RWPE1 (cell line): Measurements from ENCODE around the gene TSKU.

Experiments used
- CTCF ChIA-PET: fragments of 350-600 bp; sonication (Branson Sonifier 250); formaldehyde crosslinking; extraction: SDS; loops from one replicate; lab custom pipeline; 2021; lab: Yijun Ruan, JAX
- POLR2A ChIA-PET: fragments of 400-600 bp; formaldehyde crosslinking; extraction: SDS; loops from one replicate; lab custom pipeline; 2020; ENCODE audit warnings: antibody characterized with exemption; ENCODE audit not compliant: low non-redundant PET; lab: Yijun Ruan, JAX
- DNase-seq: peaks from one replicate; pipeline ENCODE4 v3.0.0; 2012; ENCODE audit warnings: low spot score
- H3K27ac ChIP-seq: fragments of 450-650 bp; 2 replicates; pipeline ENCODE4 v1.5.1; 2017
- CTCF ChIP-seq: fragments of 450-650 bp; conservative IDR thresholded peaks from 2 replicates; pipeline ENCODE4 v1.5.1; 2017; ENCODE audit warnings: low read depth, mild to moderate bottlenecking

Gene TSKU

GRCh38 chr11:76781046-76781801 lies 1.9 kb upstream of the TSKU start:
- CTCF ChIA-PET, result interaction anchor here (0.6 to 0.8 kb wide), 2 partner anchors 92 to 138 kb away, joined by 3 read pairs; no protein-coding TSS in a partner anchor
- no peak for DNase-seq
- H3K27ac ChIP-seq, result peak overlapping the region; percentile 97
- POLR2A ChIA-PET, result no interaction called here
- TF ChIP-seq CTCF, result no peak

- ChIA-PET CTCF (interaction anchor here (0.6 to 1.0 kb wide), 4 partner anchors 48 to 1767 kb away, joined by 3 to 5 read pairs (median 4); no protein-coding TSS in a partner anchor), POLR2A (no interaction called here)
- peak; percentile 35 for DNase-seq
- no peak for TF ChIP-seq CTCF
- peak overlapping the region; percentile 97 for H3K27ac ChIP-seq
Measured at GRCh38 chr11:76781807-76782530, 1.2 kb upstream of the TSKU start.

GRCh38 chr11:76782531-76783293 lies 444 bp upstream of the TSKU start:
- H3K27ac ChIP-seq, result peak overlapping the region; percentile 97
- peak; percentile 81 for DNase-seq
- CTCF ChIA-PET, result interaction anchor here (0.6 to 1.0 kb wide), 3 partner anchors 49 to 1766 kb away, joined by 3 to 5 read pairs (median 4); no protein-coding TSS in a partner anchor
- no peak for TF ChIP-seq CTCF
- POLR2A ChIA-PET, result interaction anchor here (1.0 kb wide), 1 partner anchor 9 kb away, joined by 3 read pairs; no protein-coding TSS in a partner anchor

GRCh38 chr11:76783896-76784813 lies 999 bp downstream of the TSKU start:
- CTCF ChIA-PET, result interaction anchor here (0.6 to 0.8 kb wide), 2 partner anchors 24 to 51 kb away, joined by 3 to 5 read pairs; no protein-coding TSS in a partner anchor
- H3K27ac ChIP-seq, result peak overlapping the region; percentile 97
- POLR2A ChIA-PET, result interaction anchor here (0.6 to 1.2 kb wide), 2 partner anchors 10 to 121 kb away, joined by 3 to 5 read pairs; no protein-coding TSS in a partner anchor
- TF ChIP-seq CTCF, result no peak
- peak; percentile 93 for DNase-seq

GRCh38 chr11:76785513-76785912 lies 2.4 kb downstream of the TSKU start:
- ChIA-PET POLR2A (no interaction called here), CTCF (interaction anchor here (0.7 kb wide), 1 partner anchor 26 kb away, joined by 3 read pairs; no protein-coding TSS in a partner anchor)
- peak overlapping the region; percentile 97 for H3K27ac ChIP-seq
- DNase-seq, result no peak
- no peak for TF ChIP-seq CTCF
